HepG2 (cell line): Measurements from ENCODE around the gene RASGRP4. TPM values are rescaled to one million over a fixed set of nuclear protein-coding genes. Genes with fewer than 3 reads are reported as not detected.

Experiments
- ONECUT2 ChIP-seq: sonication (generic); formaldehyde crosslinking; IDR thresholded peaks from 2 replicates; pipeline ENCODE4 v1.4.0; 2020; ENCODE audit warnings: missing genetic modification reagents
- PAXIP1 ChIP-seq: sonication (generic); formaldehyde crosslinking; conservative IDR thresholded peaks from 2 replicates; pipeline ENCODE4 v1.4.0; 2020; ENCODE audit warnings: mild to moderate bottlenecking, missing genetic modification reagents, moderate library complexity
- SNAI1 ChIP-seq: sonication (generic); formaldehyde crosslinking; IDR thresholded peaks from 2 replicates; pipeline ENCODE4 v1.5.0; 2020; ENCODE audit warnings: mild to moderate bottlenecking, missing genetic modification reagents, borderline replicate concordance
- TAF15 ChIP-seq: fragments of 200-400 bp; formaldehyde crosslinking; IDR thresholded peaks from one replicate; pipeline ENCODE4 v1.6.1; 2018; ENCODE audit warnings: mild to moderate bottlenecking, low read depth, low read length; ENCODE audit not compliant: poor library complexity, severe bottlenecking
- TBP ChIP-seq: sonication (generic); formaldehyde crosslinking; IDR thresholded peaks from 2 replicates; pipeline ENCODE4 v1.5.0; 2020; ENCODE audit warnings: missing genetic modification reagents
- TEAD2 ChIP-seq: sonication (generic); formaldehyde crosslinking; IDR thresholded peaks from 2 replicates; pipeline ENCODE4 v1.9.0; 2021; ENCODE audit warnings: missing genetic modification reagents
- TMF1 ChIP-seq: sonication (generic); formaldehyde crosslinking; IDR thresholded peaks from 2 replicates; pipeline ENCODE4 v1.8.1; 2022; ENCODE audit warnings: low read depth, missing genetic modification reagents
- ZBTB43 ChIP-seq: sonication (generic); formaldehyde crosslinking; conservative IDR thresholded peaks from 2 replicates; pipeline ENCODE4 v1.4.0; 2020; ENCODE audit warnings: missing genetic modification reagents
- ZNF17 ChIP-seq: sonication (generic); formaldehyde crosslinking; IDR thresholded peaks from 2 replicates; pipeline ENCODE4 v1.5.0; 2020; ENCODE audit warnings: mild to moderate bottlenecking, missing genetic modification reagents
- ZNF614 ChIP-seq: IDR thresholded peaks from 2 replicates; pipeline ENCODE4 v1.6.1; 2018; ENCODE audit warnings: missing biosample characterization, missing genetic modification reagents, inconsistent platforms, borderline replicate concordance
- ZNF619 ChIP-seq: sonication (generic); formaldehyde crosslinking; IDR thresholded peaks from 2 replicates; pipeline ENCODE4 v1.4.0; 2020; ENCODE audit warnings: mild to moderate bottlenecking, missing genetic modification reagents
- polyA plus RNA-seq, 8 experiments: library from polyadenylated mRNA; depleted of rRNA in 3 of 8; stranded (reverse) in 7 of 8; unstranded in 1 of 8; fragments of >200 nt; fragmentation: Illumina TruSeq in 4 of 8; extraction: Trizol in 4 of 8; gene quantifications; 2 replicates each; pipeline versions ENCODE4 v1.2.1 to v1.2.3, GENCODE V29; 2011 to 2016; ENCODE audit warnings: low read depth in 4 of 8, missing spikeins in 1 of 8, mixed read lengths in 1 of 8; ENCODE audit not compliant: insufficient read depth in 1 of 8
- total RNA-seq, 5 experiments: library from RNA; depleted of rRNA; stranded (reverse); fragments of >200 nt; fragmentation: Illumina TruSeq; extraction: Trizol; gene quantifications; 2 replicates each; pipeline ENCODE4 v1.2.3, GENCODE V29; 2016; ENCODE audit warnings: low read depth in 1 of 5
- TF ChIP-seq, protein P1 (sequence below): sonication (generic); formaldehyde crosslinking; IDR thresholded peaks from 2 replicates; pipeline ENCODE4 v1.4.0; 2020; ENCODE audit warnings: missing genetic modification reagents, mild to moderate bottlenecking, borderline replicate concordance
- TF ChIP-seq, protein P2 (sequence below), 2 experiments: IDR thresholded peaks; 2 replicates each; pipeline ENCODE4 v1.6.1; 2011 to 2012; ENCODE audit warnings: low read length in 2 of 2, borderline replicate concordance in 1 of 2, low read depth in 1 of 2, mild to moderate bottlenecking in 1 of 2, moderate library complexity in 1 of 2

The RASGRP4 gene
- total and polyA plus RNA-seq, 2 of the 13 experiments (the other 11 are each of a cell fraction or from before 2014, with no cell fraction given) = not detected

GRCh38 chr19:38374332-38375097 is 51.5 kb downstream of the RASGRP4 start, which contains the start of gene PSMD8 (continued):
- TF ChIP-seq TBP (CRISPR knock-in tag) (no peak), PAXIP1 (peak; percentile 41), TAF15 (no peak), ONECUT2 (CRISPR knock-in tag) (no peak), TMF1 (CRISPR knock-in tag) (no peak), SNAI1 (CRISPR knock-in tag) (peak; percentile 86; the same call in 1 of the 2 replicates), ZBTB43 (CRISPR knock-in tag) (peak; percentile 72), ZNF17 (CRISPR knock-in tag) (no peak), ZNF619 (peak; percentile 77; the same call in 1 of the 2 replicates), ZNF614 (CRISPR knock-in tag) (no peak), TEAD2 (CRISPR knock-in tag) (no peak)
- TF ChIP-seq, protein P1, sequence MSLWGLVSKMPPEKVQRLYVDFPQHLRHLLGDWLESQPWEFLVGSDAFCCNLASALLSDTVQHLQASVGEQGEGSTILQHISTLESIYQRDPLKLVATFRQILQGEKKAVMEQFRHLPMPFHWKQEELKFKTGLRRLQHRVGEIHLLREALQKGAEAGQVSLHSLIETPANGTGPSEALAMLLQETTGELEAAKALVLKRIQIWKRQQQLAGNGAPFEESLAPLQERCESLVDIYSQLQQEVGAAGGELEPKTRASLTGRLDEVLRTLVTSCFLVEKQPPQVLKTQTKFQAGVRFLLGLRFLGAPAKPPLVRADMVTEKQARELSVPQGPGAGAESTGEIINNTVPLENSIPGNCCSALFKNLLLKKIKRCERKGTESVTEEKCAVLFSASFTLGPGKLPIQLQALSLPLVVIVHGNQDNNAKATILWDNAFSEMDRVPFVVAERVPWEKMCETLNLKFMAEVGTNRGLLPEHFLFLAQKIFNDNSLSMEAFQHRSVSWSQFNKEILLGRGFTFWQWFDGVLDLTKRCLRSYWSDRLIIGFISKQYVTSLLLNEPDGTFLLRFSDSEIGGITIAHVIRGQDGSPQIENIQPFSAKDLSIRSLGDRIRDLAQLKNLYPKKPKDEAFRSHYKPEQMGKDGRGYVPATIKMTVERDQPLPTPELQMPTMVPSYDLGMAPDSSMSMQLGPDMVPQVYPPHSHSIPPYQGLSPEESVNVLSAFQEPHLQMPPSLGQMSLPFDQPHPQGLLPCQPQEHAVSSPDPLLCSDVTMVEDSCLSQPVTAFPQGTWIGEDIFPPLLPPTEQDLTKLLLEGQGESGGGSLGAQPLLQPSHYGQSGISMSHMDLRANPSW (CRISPR knock-in tag) = peak; percentile 54; the same call in 1 of the 2 replicates
- TF ChIP-seq, protein P2, sequence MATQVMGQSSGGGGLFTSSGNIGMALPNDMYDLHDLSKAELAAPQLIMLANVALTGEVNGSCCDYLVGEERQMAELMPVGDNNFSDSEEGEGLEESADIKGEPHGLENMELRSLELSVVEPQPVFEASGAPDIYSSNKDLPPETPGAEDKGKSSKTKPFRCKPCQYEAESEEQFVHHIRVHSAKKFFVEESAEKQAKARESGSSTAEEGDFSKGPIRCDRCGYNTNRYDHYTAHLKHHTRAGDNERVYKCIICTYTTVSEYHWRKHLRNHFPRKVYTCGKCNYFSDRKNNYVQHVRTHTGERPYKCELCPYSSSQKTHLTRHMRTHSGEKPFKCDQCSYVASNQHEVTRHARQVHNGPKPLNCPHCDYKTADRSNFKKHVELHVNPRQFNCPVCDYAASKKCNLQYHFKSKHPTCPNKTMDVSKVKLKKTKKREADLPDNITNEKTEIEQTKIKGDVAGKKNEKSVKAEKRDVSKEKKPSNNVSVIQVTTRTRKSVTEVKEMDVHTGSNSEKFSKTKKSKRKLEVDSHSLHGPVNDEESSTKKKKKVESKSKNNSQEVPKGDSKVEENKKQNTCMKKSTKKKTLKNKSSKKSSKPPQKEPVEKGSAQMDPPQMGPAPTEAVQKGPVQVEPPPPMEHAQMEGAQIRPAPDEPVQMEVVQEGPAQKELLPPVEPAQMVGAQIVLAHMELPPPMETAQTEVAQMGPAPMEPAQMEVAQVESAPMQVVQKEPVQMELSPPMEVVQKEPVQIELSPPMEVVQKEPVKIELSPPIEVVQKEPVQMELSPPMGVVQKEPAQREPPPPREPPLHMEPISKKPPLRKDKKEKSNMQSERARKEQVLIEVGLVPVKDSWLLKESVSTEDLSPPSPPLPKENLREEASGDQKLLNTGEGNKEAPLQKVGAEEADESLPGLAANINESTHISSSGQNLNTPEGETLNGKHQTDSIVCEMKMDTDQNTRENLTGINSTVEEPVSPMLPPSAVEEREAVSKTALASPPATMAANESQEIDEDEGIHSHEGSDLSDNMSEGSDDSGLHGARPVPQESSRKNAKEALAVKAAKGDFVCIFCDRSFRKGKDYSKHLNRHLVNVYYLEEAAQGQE (IDR thresholded peaks at IDR 0.05; ENCODE audit: borderline replicate concordance in 1 of 2, low read depth in 1 of 2, low read length in 2 of 2) = peak in 1 of 2 experiments; percentile 56; a peak in 1 of 4 replicates
